ENCODE measurements around the gene ATG7.

DNA sequence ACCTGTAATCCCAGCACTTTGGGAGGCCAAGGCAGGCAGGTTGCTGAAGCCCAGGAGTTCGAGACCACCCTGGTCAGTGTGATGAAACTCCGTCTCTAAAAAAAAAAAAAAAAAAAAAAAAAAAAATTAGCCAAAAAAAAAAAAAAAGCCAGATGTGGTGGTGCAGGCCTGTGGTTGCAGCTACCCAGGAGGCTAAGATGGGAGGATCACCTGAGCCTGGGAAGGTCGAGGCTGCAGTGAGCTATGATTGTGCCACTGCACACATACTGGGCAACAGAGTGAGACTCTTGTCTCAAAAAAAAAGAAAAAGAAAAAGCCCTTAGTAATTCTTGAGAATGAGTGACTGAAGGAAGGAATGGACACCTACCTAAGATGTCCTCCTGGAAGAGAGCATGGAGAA lies 266.4 kb downstream of the ATG7 start:
- TF ChIP-seq, protein P1, sequence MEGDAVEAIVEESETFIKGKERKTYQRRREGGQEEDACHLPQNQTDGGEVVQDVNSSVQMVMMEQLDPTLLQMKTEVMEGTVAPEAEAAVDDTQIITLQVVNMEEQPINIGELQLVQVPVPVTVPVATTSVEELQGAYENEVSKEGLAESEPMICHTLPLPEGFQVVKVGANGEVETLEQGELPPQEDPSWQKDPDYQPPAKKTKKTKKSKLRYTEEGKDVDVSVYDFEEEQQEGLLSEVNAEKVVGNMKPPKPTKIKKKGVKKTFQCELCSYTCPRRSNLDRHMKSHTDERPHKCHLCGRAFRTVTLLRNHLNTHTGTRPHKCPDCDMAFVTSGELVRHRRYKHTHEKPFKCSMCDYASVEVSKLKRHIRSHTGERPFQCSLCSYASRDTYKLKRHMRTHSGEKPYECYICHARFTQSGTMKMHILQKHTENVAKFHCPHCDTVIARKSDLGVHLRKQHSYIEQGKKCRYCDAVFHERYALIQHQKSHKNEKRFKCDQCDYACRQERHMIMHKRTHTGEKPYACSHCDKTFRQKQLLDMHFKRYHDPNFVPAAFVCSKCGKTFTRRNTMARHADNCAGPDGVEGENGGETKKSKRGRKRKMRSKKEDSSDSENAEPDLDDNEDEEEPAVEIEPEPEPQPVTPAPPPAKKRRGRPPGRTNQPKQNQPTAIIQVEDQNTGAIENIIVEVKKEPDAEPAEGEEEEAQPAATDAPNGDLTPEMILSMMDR (IDR thresholded peaks at IDR 0.05) = no peak
- no peak for TF ChIP-seq POLR2A (IDR thresholded peaks at IDR 0.05)
